Measurements from ENCODE around the gene SWSAP1. TPM values are rescaled to one million over a fixed set of nuclear protein-coding genes. Genes with fewer than 3 reads are reported as not detected.
"Not testable (repeated sequence)": the region's sequence is repeated elsewhere in the genome, so short reads cannot be mapped to it uniquely, and the experiment has no call there.

SWSAP1 gene
- total RNA-seq, 1 experiment from 2014 or later, result 2.4 TPM

DNA sequence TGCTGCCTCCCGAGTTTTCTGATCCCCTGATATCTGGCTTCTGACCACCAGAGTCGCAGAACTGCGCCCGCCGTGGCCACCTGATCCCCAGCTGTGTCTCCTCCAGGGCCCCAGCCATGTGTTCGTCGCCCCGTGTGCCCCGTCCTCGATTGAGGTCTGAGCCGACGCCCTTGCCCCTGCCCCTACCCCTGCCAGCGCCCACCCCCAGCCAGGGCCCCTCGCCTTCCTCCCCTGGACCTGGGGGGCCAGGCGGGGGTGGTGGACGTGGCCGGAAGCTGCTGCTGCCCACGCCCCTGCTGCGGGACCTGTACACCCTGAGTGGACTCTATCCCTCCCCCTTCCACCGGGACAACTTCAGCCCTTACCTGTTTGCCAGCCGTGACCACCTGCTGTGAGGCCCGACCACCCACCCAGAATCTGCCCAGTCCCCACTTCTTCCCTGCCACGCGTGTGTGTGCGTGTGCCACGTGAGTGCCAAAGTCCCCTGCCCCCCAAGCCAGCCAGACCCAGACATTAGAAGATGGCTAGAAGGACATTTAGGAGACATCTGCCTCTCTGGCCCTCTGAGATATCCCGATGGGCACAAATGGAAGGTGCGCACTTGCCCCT lies 10.1 kb upstream of the SWSAP1 start:
- no peaks in the 10 kb centered on the region for H3K36me3 ChIP-seq
- no peaks in the 10 kb centered on the region for H3K4me1 ChIP-seq
- H3K4me3 ChIP-seq, result no peak overlapping the region
- DNase-seq, result no peak
- H3K9me3 ChIP-seq (replicated peaks), result no peaks in the 10 kb centered on the region
- no peak overlapping the region for H3K27ac ChIP-seq
- no peaks in the 10 kb centered on the region for H3K27me3 ChIP-seq

- H3K27me3 ChIP-seq, result no peaks in the 10 kb centered on the region
- no peaks in the 10 kb centered on the region for H3K36me3 ChIP-seq
- H3K4me3 ChIP-seq, result no peak overlapping the region
- DNase-seq, result no peak
- no peak overlapping the region for H3K27ac ChIP-seq
- H3K9me3 ChIP-seq (replicated peaks), result no peaks in the 10 kb centered on the region
- H3K4me1 ChIP-seq, result no peaks in the 10 kb centered on the region
Measured at GRCh38 chr19:11364935-11365334, 9.5 kb upstream of the SWSAP1 start.

DNA sequence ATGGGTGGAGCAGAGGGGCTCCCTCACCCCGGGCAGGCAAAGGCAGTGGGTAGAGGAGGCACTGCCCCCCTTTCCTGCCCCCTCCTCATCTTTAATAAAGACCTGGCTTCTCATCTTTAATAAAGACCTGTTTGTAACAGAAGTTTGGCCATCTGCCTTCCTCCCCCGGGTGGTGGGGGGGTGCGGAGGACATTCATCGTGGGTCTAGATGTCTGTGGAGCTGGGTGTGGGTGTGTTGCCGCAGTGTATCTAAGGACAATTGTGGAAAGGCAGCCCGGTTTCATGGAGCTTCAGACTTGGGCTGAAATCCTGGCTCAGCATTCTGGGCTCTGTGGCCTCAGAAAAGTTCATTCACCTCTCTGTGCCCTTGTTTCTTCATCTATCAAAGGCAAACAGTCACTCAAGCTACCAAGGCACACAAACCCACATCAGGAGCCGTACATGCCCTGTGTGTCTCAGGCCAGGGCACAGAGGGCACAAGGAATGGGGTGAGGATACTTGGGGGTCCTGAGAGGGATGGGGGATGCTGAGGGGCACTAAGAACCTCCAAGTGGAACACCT lies 8.8 kb upstream of the SWSAP1 start:
- H3K27me3 ChIP-seq, result no peaks in the 10 kb centered on the region
- H3K4me3 ChIP-seq, result no peak overlapping the region
- no peaks in the 10 kb centered on the region for H3K4me1 ChIP-seq
- DNase-seq, result no peak
- no peak overlapping the region for H3K27ac ChIP-seq
- no peaks in the 10 kb centered on the region for H3K9me3 ChIP-seq (replicated peaks)
- H3K36me3 ChIP-seq, result no peaks in the 10 kb centered on the region

GRCh38 chr19:11367528-11367927 lies 6.9 kb upstream of the SWSAP1 start:
- Histone ChIP-seq H3K4me3 (no peak overlapping the region), H3K27ac (no peak overlapping the region), H3K27me3 (no peaks in the 10 kb centered on the region), H3K36me3 (no peaks in the 10 kb centered on the region), H3K4me1 (no peaks in the 10 kb centered on the region), H3K9me3 (replicated peaks) (no peaks in the 10 kb centered on the region)
- DNase-seq, result no peak

GRCh38 chr19:11370744-11371143 lies 3.7 kb upstream of the SWSAP1 start:
- no peaks in the 10 kb centered on the region for H3K27me3 ChIP-seq
- no peaks in the 10 kb centered on the region for H3K36me3 ChIP-seq
- no peak for DNase-seq
- H3K4me3 ChIP-seq, result no peak overlapping the region
- H3K4me1 ChIP-seq, result no peaks in the 10 kb centered on the region
- no peak overlapping the region for H3K27ac ChIP-seq
- H3K9me3 ChIP-seq (replicated peaks), result no peaks in the 10 kb centered on the region

DNA sequence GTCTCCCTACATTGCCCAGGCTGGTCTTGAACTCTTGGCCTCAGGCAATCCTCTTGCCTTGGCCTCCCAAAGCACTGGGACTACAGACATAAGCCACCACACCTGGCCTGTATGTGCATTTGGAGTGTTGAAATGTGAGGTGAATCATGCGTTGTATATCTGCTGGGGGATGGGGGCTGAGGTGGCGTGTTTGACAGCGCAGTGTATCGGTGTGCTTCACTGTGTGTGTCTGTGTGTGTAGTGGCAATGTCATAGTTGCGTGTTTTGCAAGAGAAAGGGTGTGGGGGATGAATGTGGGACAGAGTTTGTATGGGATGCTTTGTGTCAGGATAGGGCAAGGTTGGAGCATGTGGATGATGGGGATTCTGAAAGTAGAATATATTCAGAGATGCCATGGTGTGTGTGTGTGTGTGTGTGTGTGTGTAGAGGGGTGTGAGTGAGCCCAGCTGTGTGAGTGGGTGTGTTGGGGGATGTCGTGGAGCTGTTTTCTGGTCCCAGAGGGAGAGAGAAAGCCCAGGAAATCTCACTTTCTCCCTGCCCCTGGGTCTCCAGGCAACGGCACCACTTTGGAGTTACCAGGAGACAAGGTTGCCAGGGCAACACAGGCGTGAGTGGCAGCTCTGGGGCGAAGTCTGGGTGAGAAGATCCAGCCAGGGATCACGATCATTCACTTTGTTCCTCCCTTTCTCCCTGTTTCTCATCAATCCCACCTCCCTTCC lies 1.1 kb upstream of the SWSAP1 start:
- Histone ChIP-seq H3K27ac (no peak overlapping the region), H3K27me3 (no peaks in the 10 kb centered on the region), H3K9me3 (replicated peaks) (no peaks in the 10 kb centered on the region), H3K4me1 (no peaks in the 10 kb centered on the region), H3K36me3 (no peaks in the 10 kb centered on the region), H3K4me3 (no peak overlapping the region)
- DNase-seq, result no peak

DNA sequence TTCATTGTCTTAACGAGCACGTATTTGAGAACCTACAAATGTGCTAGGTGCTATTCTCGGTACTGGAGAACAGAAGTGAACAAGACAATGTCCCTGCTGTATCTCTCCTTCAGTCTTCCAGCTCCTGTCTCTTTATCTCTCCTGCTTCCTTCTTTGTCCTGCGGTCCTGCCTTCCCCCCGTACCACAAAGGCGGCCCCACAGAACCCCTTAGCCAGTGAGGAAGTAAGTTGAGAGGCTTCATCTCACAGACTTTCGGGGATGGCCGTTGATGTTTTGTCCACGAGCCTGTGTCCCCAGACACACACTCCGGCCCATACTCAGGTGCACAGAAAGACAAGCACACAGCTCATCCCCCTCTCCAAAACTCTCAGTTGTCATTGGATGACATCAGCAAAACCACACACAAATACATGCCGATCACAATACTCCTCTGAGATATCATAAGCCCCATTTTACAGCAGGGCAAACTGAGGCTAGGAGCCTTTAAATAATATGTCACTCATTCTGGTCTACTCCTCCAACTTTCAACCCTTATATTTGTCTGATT lies 507 bp upstream of the SWSAP1 start:
- Histone ChIP-seq H3K9me3 (replicated peaks) (no peaks in the 10 kb centered on the region), H3K27ac (no peak overlapping the region), H3K27me3 (no peaks in the 10 kb centered on the region), H3K36me3 (no peaks in the 10 kb centered on the region), H3K4me1 (no peaks in the 10 kb centered on the region), H3K4me3 (peak overlapping the region; percentile 73)
- no peak for DNase-seq

DNA sequence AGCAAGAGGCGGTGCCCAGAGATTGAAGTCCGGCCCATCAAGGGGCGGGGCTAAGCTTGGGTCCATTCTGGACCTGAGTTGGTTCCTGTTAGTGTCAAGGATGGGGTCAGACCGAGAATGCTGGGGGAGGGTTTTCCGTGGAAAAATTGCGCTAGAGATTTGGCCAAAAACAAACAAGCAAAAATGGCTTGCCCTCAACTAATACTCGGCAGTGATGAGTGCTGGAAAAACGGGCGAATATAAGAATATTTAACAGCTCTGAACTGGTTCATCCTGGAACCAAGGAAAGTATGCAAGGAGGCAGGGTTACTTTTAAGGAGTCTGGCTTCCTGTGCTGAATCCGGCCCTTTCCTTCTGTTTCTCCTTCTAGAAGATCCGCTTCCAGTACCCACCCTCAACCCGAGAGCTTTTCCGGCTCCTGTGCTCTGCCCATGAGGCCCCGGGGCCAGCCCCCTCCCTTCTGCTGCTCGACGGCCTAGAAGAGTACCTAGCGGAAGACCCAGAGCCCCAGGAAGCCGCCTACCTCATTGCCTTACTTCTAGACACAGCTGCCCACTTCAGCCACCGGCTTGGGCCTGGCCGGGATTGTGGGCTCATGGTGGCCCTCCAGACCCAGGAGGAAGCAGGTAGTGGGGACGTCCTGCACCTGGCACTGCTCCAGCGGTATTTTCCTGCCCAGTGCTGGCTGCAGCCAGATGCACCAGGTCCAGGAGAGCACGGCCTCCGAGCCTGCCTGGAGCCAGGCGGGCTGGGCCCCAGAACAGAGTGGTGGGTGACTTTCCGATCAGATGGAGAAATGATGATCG lies 880 bp downstream of the SWSAP1 start:
- Histone ChIP-seq H3K4me1 (no peaks in the 10 kb centered on the region), H3K36me3 (no peaks in the 10 kb centered on the region), H3K27me3 (no peaks in the 10 kb centered on the region), H3K4me3 (peak overlapping the region; percentile 73), H3K27ac (peak overlapping the region; percentile 2; the same call in 1 of the 2 replicates), H3K9me3 (replicated peaks) (no peaks in the 10 kb centered on the region)
- DNase-seq, result peak; percentile 67 to 69

DNA sequence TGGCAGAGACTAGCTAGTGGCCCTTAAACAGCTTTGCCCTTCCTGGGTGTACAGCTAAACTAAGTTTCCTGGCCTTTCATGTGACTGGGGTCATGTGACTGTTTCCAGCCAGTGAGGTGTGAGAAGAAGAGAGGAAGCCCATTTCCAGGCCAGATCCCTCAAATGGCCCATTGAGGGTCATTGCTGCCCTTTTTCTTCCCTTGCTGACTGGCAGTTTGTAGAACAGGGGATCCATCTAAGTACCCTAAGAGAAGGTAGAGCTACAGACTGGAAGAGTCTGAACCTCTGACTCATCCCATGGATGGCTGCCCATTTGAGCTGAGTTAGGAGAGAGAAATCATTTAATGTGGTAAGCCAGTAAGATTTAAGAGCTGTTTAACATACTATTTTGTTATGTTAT lies 2.8 kb downstream of the SWSAP1 start:
- no peaks in the 10 kb centered on the region for H3K36me3 ChIP-seq
- no peaks in the 10 kb centered on the region for H3K27me3 ChIP-seq
- H3K9me3 ChIP-seq (replicated peaks), result no peaks in the 10 kb centered on the region
- peak in 1 of 2 experiments; percentile 48 for DNase-seq
- no peak overlapping the region for H3K27ac ChIP-seq
- H3K4me3 ChIP-seq, result no peak overlapping the region
- no peaks in the 10 kb centered on the region for H3K4me1 ChIP-seq

DNA sequence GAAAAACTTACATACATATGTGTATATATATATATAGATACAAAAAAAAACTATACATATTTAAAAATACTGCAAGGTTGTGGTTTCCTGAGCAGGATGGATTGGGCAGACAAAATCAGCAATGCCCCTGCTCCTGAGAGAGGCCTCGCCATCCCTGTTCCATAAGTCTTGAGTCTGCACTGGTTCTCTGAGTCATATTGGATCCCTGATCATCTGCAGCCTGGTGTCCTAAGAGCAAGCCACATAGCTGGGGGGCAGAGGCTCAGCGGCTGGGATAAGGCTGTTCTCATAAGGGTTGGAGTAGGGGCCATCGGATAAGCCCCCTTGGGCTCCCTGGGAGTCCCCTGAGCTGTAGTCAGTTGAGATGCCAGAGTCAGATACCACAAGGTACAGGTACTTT lies 3.3 kb downstream of the SWSAP1 start:
- no peak for DNase-seq
- H3K36me3 ChIP-seq, result no peaks in the 10 kb centered on the region
- no peak overlapping the region for H3K27ac ChIP-seq
- H3K4me1 ChIP-seq, result no peaks in the 10 kb centered on the region
- no peak overlapping the region for H3K4me3 ChIP-seq
- H3K27me3 ChIP-seq, result no peaks in the 10 kb centered on the region
- H3K9me3 ChIP-seq (replicated peaks), result no peaks in the 10 kb centered on the region

DNA sequence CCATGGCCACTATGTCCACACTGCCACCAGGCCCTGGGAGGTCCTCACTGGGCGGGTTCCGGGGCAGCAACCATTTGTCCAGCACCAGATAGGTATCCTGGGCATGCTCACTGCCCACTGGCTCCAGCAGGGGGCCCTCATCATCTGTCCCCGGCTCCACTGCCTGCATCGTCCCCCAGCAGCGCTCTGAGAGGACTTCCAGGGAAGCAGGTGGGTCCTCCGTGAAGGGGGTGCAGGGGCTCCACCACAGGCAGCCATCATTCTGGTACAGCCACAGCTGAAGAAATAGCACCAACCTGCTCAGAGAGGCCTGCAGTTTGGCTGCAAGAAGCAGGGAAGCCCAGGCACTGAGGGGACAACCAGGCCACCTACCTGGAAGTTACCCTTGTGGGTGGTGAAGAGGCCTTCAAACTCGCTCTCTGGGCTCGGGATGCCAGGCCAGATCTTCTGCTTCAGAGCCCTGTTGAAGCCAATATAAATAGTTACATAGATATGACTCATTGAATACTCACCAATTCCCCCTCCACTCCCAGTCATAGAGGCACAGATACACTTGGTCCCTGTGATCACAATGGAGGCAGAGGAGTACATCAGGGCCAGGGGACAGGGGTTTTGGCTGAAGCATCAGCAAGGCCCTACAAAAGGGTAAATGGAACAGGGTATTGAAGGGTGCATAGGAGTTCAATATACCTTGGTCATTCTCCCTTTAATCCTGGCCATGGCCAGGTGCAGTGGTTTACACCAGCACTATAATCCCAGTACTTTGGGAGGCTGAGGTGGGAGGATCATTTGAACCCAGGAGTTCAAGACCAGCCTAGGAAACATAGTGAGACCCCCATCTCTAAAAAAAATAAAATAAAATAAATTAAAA lies 4.1 kb downstream of the SWSAP1 start:
- DNase-seq, result peak; percentile 60 to 69
- Histone ChIP-seq H3K9me3 (replicated peaks) (no peaks in the 10 kb centered on the region), H3K36me3 (no peaks in the 10 kb centered on the region), H3K27ac (no peak overlapping the region), H3K4me3 (no peak overlapping the region), H3K27me3 (no peaks in the 10 kb centered on the region), H3K4me1 (no peaks in the 10 kb centered on the region)

DNA sequence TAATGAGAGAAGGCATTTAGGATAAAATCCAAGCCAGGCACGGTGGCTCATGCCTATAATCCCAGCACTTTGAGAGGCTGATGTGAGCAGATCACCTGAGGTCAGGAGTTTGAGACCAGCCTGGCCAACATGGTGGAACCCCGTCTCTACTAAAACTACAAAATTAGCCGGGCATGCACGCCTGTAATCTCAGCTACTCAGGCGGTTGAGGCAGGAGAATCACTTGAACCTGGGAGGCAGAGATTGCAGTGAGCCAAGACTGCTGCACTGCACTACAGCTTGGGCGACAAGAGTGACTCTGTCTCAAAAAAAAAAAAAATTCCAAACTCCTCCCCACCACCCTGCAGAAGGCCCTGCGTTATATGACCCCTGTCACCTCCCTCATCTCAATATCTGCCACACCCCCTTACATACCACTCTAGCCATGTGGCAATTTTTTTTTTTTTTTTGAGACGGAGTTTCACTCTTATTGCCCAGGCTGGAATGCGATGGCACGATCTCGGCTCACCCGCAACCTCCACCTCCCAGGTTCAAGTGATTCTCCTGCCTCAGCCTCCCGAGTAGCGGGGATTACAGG lies 4.9 kb downstream of the SWSAP1 start:
- H3K36me3 ChIP-seq; H3K4me3 ChIP-seq; H3K4me1 ChIP-seq; H3K27ac ChIP-seq; DNase-seq; H3K9me3 ChIP-seq (replicated peaks); H3K27me3 ChIP-seq: not testable (repeated sequence)

GRCh38 chr19:11379857-11380350 lies 5.4 kb downstream of the SWSAP1 start:
- no peaks in the 10 kb centered on the region for H3K9me3 ChIP-seq (replicated peaks)
- no peaks in the 10 kb centered on the region for H3K27me3 ChIP-seq
- no peaks in the 10 kb centered on the region for H3K36me3 ChIP-seq
- H3K27ac ChIP-seq, result no peak overlapping the region
- no peak for DNase-seq
- no peaks in the 10 kb centered on the region for H3K4me1 ChIP-seq
- no peak overlapping the region for H3K4me3 ChIP-seq

Data from SJCRH30 (cell line).